Nephron progenitor cell (in vitro differentiated cells): Measurements from ENCODE around the gene UGT2B17.
"Not testable (repeated sequence)": the region's sequence is repeated elsewhere in the genome, so short reads cannot be mapped to it uniquely, and the experiment has no call there.

Experiments used
- DNase-seq: peaks from one replicate; pipeline ENCODE4 v3.0.0; 2021
- H3K27ac Mint-ChIP-seq: 2 replicates; pipeline ENCODE4 v1.8.0; 2021; ENCODE audit warnings: mild to moderate bottlenecking, moderate library complexity, mixed read lengths
- H3K27me3 Mint-ChIP-seq: 2 replicates; pipeline ENCODE4 v1.8.0; 2021; ENCODE audit warnings: mild to moderate bottlenecking, low read depth, mixed read lengths; ENCODE audit not compliant: poor library complexity
- H3K36me3 Mint-ChIP-seq: 2 replicates; pipeline ENCODE4 v1.8.0; 2021; ENCODE audit warnings: low read depth, mixed read lengths
- H3K4me1 Mint-ChIP-seq: 2 replicates; pipeline ENCODE4 v1.8.0; 2021; ENCODE audit warnings: mixed read lengths
- H3K4me3 Mint-ChIP-seq: 2 replicates; pipeline ENCODE4 v1.8.0; 2021; ENCODE audit warnings: mild to moderate bottlenecking, moderate library complexity, mixed read lengths
- H3K9me3 Mint-ChIP-seq: 2 replicates; pipeline ENCODE4 v1.8.0; 2021; ENCODE audit warnings: mild to moderate bottlenecking, moderate library complexity, mixed read lengths
- CTCF ChIP-seq: fragments of 200-600 bp; sonication (generic); IDR thresholded peaks from 2 replicates; pipeline ENCODE4 v1.5.0; 2021; ENCODE audit warnings: antibody characterized with exemption

Gene UGT2B17

GRCh38 chr4:68576272-68577125 lies at the start of gene UGT2B17:
Gene UGT2B17, minus strand, starts transcription at chr4:68576322. Its CDS starts 7,838 bp downstream, at chr4:68568484.
- DNase-seq = no peak
- Mint-ChIP-seq H3K4me3 (no peak within 1 kb of the TSS), H3K36me3 (no peaks in the 10 kb centered on the region), H3K27me3 (no peaks in the 10 kb centered on the region), H3K4me1 (no peaks in the 10 kb centered on the region), H3K9me3 (no peaks in the 10 kb centered on the region), H3K27ac (peak within 1 kb of the TSS; percentile 42)
- TF ChIP-seq CTCF = no peak

GRCh38 chr4:68622731-68623130 lies 46.6 kb upstream of the UGT2B17 start:
- H3K36me3 Mint-ChIP-seq, H3K9me3 Mint-ChIP-seq, H3K4me3 Mint-ChIP-seq, H3K27me3 Mint-ChIP-seq, H3K27ac Mint-ChIP-seq, H3K4me1 Mint-ChIP-seq, DNase-seq: not testable (repeated sequence)

- Mint-ChIP-seq H3K36me3 (no peaks in the 10 kb centered on the region), H3K27ac (no peak overlapping the region), H3K4me3 (no peak overlapping the region), H3K27me3 (peaks cover 10% of the 10 kb centered on the region), H3K4me1 (no peaks in the 10 kb centered on the region), H3K9me3 (no peaks in the 10 kb centered on the region)
- no peak for TF ChIP-seq CTCF
- no peak for DNase-seq
These were observed 41.0 kb upstream of the UGT2B17 start for GRCh38 chr4:68617003-68617698.

- H3K27ac Mint-ChIP-seq = no peak overlapping the region
- DNase-seq = no peak
- H3K27me3 Mint-ChIP-seq = peaks cover 5% of the 10 kb centered on the region
- no peaks in the 10 kb centered on the region for H3K36me3 Mint-ChIP-seq
- no peaks in the 10 kb centered on the region for H3K9me3 Mint-ChIP-seq
- no peaks in the 10 kb centered on the region for H3K4me1 Mint-ChIP-seq
- TF ChIP-seq CTCF = no peak
- H3K4me3 Mint-ChIP-seq = no peak overlapping the region
These were observed 39.7 kb upstream of the UGT2B17 start for GRCh38 chr4:68615699-68616422.

GRCh38 chr4:68613752-68614151 lies 37.6 kb upstream of the UGT2B17 start:
- no peak for TF ChIP-seq CTCF
- no peak for DNase-seq
- no peak overlapping the region for H3K4me3 Mint-ChIP-seq
- no peak overlapping the region for H3K27ac Mint-ChIP-seq
- no peaks in the 10 kb centered on the region for H3K9me3 Mint-ChIP-seq
- no peaks in the 10 kb centered on the region for H3K4me1 Mint-ChIP-seq
- H3K36me3 Mint-ChIP-seq = no peaks in the 10 kb centered on the region
- H3K27me3 Mint-ChIP-seq = no peaks in the 10 kb centered on the region

GRCh38 chr4:68606240-68606639 lies 30.1 kb upstream of the UGT2B17 start:
- Mint-ChIP-seq H3K9me3 (no peaks in the 10 kb centered on the region), H3K4me1 (no peaks in the 10 kb centered on the region), H3K4me3 (no peak overlapping the region), H3K27me3 (no peaks in the 10 kb centered on the region), H3K27ac (no peak overlapping the region), H3K36me3 (no peaks in the 10 kb centered on the region)
- TF ChIP-seq CTCF = no peak
- no peak for DNase-seq
